GM21381 (cell line): ENCODE measurements around the gene DEFB112.

Experiments
- ATAC-seq: cut with Tn5 transposase; IDR thresholded peaks from one replicate; pipeline ENCODE4 v1.9.1; 2021; ENCODE audit warnings: mild to moderate bottlenecking, moderate library complexity; ENCODE audit not compliant: unreplicated experiment

Gene DEFB112

DNA sequence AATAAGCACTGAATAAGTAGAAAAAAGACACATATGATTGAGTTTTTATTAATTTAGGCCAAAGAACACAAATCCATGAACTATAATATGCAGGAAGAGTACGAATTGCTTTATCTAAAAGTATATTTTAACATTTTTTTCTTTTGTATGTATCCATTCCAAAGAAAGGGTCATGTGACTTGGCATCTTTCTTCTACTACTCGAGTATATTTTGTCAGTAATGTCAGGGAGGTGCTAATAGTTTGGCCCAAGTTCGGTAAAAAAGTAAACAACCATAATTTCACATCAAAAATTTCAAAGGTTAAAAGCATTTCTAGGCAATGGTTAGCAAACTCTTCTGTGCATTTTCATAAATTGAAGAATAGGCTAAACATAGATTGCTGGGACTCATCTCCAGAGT lies 46.6 kb downstream of the DEFB112 start:
- ATAC-seq, result no peak

DNA sequence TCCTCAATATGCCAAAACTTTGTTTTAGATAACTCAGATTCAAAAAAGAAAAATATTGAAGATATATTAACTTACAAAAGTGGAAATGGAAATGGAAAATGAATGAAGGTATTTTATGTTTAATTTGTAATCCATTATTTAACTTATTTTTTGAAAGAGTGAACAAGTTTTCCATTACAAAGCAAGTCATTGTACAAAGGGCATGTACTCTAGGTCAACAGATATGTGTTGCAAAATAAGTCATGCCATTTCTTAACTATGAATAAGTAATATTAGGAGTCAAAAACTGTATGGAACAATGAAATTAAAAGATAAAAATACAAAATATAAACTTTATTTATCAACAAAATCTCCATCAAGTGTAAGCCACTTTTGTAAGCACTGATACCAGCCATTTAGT lies 54.5 kb downstream of the DEFB112 start:
- no peak for ATAC-seq
